Activated T-cell treated with anti-CD3 and anti-CD28 coated beads, Interleukin-2, amount 50 U/mL, for 48 hours (primary cell): ENCODE results near the gene OSBPL7.

Experiments
- DNase-seq, 2 experiments: peaks; one replicate each; pipeline ENCODE4 v3.0.0-alpha.2; 2020

The OSBPL7 gene

DNA sequence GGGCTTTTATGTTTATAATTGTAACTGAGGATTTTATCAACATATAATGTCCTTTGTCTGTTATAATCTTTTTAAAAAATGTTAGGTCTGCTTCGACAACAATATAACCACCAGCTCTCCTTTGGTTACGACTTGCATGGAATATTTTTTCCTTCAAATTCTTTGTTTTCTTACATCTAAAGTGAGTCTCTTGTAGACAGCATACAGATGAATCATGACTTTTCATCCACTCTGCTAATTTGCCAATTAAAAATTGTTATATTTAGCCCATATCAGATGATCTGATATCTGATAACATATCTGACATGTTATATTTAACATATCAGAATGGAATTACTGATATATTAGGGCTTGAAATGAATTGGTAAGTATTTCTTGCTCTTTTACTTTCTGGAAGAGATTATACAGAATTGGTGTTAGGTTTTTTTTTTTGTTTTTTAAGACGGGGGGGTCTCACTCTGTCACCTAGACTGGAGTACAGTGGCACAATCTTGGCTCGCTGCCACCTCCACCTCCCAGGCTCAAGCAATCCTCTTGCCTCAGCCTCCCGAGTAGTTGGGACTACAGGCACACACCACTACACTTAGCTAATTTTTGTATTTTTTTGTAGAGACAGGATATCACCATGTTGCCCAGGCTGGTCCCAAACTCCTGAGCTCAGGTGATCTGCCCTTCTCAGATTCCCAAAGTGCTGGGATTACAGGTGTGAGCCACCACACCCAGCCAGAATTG lies 61.0 kb downstream of the OSBPL7 start:
- DNase-seq = no peak

GRCh38 chr17:47757386-47757785 lies 64.2 kb downstream of the OSBPL7 start:
- DNase-seq = no peak
